GM18867 (cell line): ENCODE measurements around the gene WDR62.

Experiments used
- ATAC-seq: cut with Tn5 transposase; IDR thresholded peaks from one replicate; pipeline ENCODE4 v1.9.1; 2021; ENCODE audit warnings: mild to moderate bottlenecking, moderate library complexity; ENCODE audit not compliant: unreplicated experiment

The WDR62 gene

GRCh38 chr19:36073121-36073876, 18.6 kb downstream of the WDR62 start:
- ATAC-seq: no peak

- no peak for ATAC-seq
These were observed 24.8 kb downstream of the WDR62 start for GRCh38 chr19:36079389-36079945.

- ATAC-seq: no peak
These were observed 26.7 kb downstream of the WDR62 start for GRCh38 chr19:36081385-36081784.

- no peak for ATAC-seq
These were observed 27.2 kb downstream of the WDR62 start for GRCh38 chr19:36081894-36082293.

GRCh38 chr19:36082916-36083315, 28.2 kb downstream of the WDR62 start:
- ATAC-seq: no peak

- no peak for ATAC-seq
These were observed 29.7 kb downstream of the WDR62 start for GRCh38 chr19:36084231-36085009.

GRCh38 chr19:36086326-36086725, 31.6 kb downstream of the WDR62 start:
- ATAC-seq: no peak

- no peak for ATAC-seq
These were observed 35.1 kb downstream of the WDR62 start for GRCh38 chr19:36089847-36090246.

GRCh38 chr19:36090910-36091695, 36.4 kb downstream of the WDR62 start:
- no peak for ATAC-seq

GRCh38 chr19:36092566-36092965, 37.9 kb downstream of the WDR62 start:
- ATAC-seq: no peak

GRCh38 chr19:36093146-36093662, 38.5 kb downstream of the WDR62 start:
- no peak for ATAC-seq

- no peak for ATAC-seq
These were observed 39.0 kb downstream of the WDR62 start for GRCh38 chr19:36093687-36094086.

GRCh38 chr19:36097036-36097435, 42.3 kb downstream of the WDR62 start:
- no peak for ATAC-seq

- no peak for ATAC-seq
These were observed 44.6 kb downstream of the WDR62 start for GRCh38 chr19:36099166-36099785.

- no peak for ATAC-seq
These were observed 45.8 kb downstream of the WDR62 start for GRCh38 chr19:36100476-36100875.

GRCh38 chr19:36101550-36102327, 47.0 kb downstream of the WDR62 start:
- ATAC-seq: no peak

- no peak for ATAC-seq
These were observed 48.4 kb downstream of the WDR62 start for GRCh38 chr19:36103040-36103626.

- no peak for ATAC-seq
These were observed 49.3 kb downstream of the WDR62 start for GRCh38 chr19:36103842-36104552.

GRCh38 chr19:36106441-36106840, 51.7 kb downstream of the WDR62 start:
- no peak for ATAC-seq
